RWPE2 (cell line): ENCODE measurements around the gene NEU1.

Experiments
- ATAC-seq: fragments of 200-7000 bp; cut with Tn5 transposase; 3 replicates; pipeline ENCODE4 v1.9.1; 2021; ENCODE audit warnings: low read depth
- DNase-seq: peaks from one replicate; pipeline ENCODE4 v3.0.0-alpha.2; 2020; ENCODE audit warnings: low spot score
- H3K27ac ChIP-seq: fragments of 450-650 bp; 2 replicates; pipeline ENCODE4 v1.5.1; 2017; ENCODE audit warnings: mild to moderate bottlenecking; ENCODE audit not compliant: poor library complexity, severe bottlenecking
- H3K27me3 ChIP-seq: fragments of 250-450 bp; sonication (Bioruptor Pico); 2 replicates; pipeline ENCODE4 v1.5.1; 2021; ENCODE audit warnings: mild to moderate bottlenecking, moderate library complexity; ENCODE audit not compliant: insufficient read depth, poor library complexity, severe bottlenecking
- H3K36me3 ChIP-seq: fragments of 250-450 bp; sonication (Bioruptor Pico); 2 replicates; pipeline ENCODE4 v1.5.1; 2020; ENCODE audit warnings: low read depth, mild to moderate bottlenecking, moderate library complexity
- H3K4me1 ChIP-seq: fragments of 250-450 bp; sonication (Bioruptor Pico); 2 replicates; pipeline ENCODE4 v1.5.1; 2021; ENCODE audit warnings: mild to moderate bottlenecking, moderate library complexity; ENCODE audit not compliant: insufficient read depth, poor library complexity, severe bottlenecking
- H3K4me3 ChIP-seq: fragments of 250-450 bp; sonication (Bioruptor Pico); 2 replicates; pipeline ENCODE4 v1.5.1; 2021; ENCODE audit warnings: mild to moderate bottlenecking, moderate library complexity; ENCODE audit not compliant: severe bottlenecking
- H3K9me3 ChIP-seq: fragments of 250-450 bp; sonication (Bioruptor Pico); 2 replicates; pipeline ENCODE4 v1.5.1; 2021; ENCODE audit warnings: mild to moderate bottlenecking, moderate library complexity; ENCODE audit not compliant: severe bottlenecking
- TF ChIP-seq, protein P1 (sequence below): fragments of 450-650 bp; IDR thresholded peaks from one replicate; pipeline ENCODE4 v1.5.1; 2017; ENCODE audit warnings: mild to moderate bottlenecking, moderate library complexity; ENCODE audit not compliant: poor library complexity, severe bottlenecking

NEU1 gene

DNA sequence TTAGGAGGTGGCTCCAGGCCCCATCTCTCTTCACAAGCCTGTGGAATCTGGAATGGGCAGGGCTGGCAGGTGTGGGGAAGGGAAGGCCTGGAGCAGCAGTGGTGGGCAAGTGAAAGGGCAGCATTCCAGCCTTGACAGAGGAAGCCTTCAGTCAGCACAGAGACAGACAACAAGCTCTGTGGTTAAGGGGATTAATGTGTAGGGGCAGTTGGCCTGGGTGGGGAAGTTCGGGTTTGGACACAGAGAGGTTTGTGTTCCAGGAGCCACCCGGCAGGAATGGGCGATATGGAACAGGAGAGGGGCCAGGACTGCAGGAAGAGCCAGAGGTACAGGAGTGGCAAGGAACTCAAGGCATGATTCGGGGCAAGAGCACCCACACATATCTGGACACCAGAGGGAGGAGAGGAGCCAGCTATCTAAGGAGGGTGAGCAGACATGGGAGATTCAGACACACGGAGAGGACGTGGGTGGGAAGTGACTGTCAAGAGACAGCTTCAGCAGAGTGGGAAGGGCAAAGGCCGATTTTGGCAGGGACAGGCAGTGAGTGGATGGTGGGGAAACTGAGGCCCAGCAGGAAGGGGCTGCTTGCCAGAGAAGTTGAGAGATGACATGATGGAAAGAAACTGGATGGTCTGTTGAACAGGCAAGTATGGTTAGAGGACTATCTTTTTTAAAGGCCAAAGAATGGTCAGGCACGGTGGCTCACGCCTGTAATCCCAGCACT lies 18.7 kb upstream of the NEU1 start:
- H3K27ac ChIP-seq = no peak overlapping the region
- TF ChIP-seq, protein P1, sequence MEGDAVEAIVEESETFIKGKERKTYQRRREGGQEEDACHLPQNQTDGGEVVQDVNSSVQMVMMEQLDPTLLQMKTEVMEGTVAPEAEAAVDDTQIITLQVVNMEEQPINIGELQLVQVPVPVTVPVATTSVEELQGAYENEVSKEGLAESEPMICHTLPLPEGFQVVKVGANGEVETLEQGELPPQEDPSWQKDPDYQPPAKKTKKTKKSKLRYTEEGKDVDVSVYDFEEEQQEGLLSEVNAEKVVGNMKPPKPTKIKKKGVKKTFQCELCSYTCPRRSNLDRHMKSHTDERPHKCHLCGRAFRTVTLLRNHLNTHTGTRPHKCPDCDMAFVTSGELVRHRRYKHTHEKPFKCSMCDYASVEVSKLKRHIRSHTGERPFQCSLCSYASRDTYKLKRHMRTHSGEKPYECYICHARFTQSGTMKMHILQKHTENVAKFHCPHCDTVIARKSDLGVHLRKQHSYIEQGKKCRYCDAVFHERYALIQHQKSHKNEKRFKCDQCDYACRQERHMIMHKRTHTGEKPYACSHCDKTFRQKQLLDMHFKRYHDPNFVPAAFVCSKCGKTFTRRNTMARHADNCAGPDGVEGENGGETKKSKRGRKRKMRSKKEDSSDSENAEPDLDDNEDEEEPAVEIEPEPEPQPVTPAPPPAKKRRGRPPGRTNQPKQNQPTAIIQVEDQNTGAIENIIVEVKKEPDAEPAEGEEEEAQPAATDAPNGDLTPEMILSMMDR = no peak
- H3K4me1 ChIP-seq = no peaks in the 10 kb centered on the region
- no peaks in the 10 kb centered on the region for H3K27me3 ChIP-seq
- H3K36me3 ChIP-seq = peaks cover 52% of the 10 kb centered on the region
- no peaks in the 10 kb centered on the region for H3K9me3 ChIP-seq
- DNase-seq (no peak), ATAC-seq (no peak)
- no peak overlapping the region for H3K4me3 ChIP-seq

DNA sequence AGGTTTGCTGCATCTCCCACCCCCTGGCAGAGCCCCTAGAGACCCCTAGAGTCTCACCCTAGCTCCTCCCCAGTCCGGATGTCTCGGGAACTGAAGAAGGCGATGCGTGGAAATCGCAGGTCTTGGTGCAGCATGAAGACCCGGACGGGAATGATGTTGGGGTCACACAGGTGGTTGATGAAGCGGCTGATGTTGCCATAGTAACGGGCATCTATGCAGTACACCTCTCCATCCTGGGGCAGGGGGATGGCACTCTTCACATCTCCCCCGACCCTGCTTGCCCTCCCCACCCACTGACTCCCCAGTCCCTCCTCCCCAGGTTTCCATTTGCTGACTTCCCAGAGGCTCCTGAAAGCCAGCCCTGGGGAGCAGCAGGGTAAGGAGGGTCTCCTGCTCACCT lies 18.0 kb upstream of the NEU1 start:
- peaks cover 45% of the 10 kb centered on the region for H3K36me3 ChIP-seq
- H3K9me3 ChIP-seq = no peaks in the 10 kb centered on the region
- no peak for DNase-seq
- no peak for ATAC-seq
- H3K4me1 ChIP-seq = no peaks in the 10 kb centered on the region
- TF ChIP-seq, protein P1 = no peak
- no peaks in the 10 kb centered on the region for H3K27me3 ChIP-seq
- no peak overlapping the region for H3K4me3 ChIP-seq
- H3K27ac ChIP-seq = no peak overlapping the region

DNA sequence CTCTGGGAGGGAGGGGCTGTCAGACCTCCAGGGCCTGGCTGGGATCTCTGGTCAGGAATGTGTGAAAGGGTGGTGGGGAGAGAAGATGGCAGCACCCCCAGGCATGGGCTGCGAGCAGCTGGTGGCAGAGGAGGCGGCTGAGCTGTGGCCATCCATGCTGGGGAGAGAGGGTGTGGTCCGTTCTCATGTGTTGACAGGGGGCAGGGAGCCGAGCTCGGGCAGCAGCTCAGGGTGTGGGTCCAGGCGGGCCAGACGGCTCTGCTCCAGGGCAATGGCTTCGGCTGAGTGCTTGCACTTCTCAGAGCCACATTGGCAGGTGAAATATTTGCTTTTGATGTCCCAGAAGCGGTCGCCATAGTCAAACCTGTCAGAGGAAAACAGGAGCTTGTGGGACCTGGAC lies 17.3 kb upstream of the NEU1 start:
- DNase-seq (no peak), ATAC-seq (no peak)
- H3K36me3 ChIP-seq = peaks cover 41% of the 10 kb centered on the region
- no peaks in the 10 kb centered on the region for H3K9me3 ChIP-seq
- H3K4me1 ChIP-seq = no peaks in the 10 kb centered on the region
- no peaks in the 10 kb centered on the region for H3K27me3 ChIP-seq
- no peak overlapping the region for H3K4me3 ChIP-seq
- TF ChIP-seq, protein P1 = no peak
- no peak overlapping the region for H3K27ac ChIP-seq

DNA sequence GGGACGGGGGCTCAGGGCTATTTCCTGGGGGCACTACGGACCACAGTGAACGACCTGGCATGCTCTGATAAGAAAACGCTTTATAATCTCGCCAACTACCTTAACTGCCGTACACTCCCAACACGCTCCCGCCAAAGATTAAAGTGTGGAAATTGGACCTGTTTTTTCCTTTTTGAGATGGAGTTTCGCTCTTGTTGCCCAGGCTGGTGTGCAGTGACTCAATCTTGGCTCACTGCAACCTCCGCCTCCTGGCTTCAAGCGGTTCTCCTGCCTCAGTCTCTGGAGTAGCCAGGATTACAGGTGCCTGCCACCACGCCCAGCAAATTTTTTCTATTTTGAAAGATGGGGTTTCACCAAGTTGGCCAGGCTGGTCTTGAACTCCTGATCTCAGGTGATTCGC lies 16.5 kb upstream of the NEU1 start:
- DNase-seq (no peak), ATAC-seq (no peak)
- Histone ChIP-seq H3K27me3 (no peaks in the 10 kb centered on the region), H3K9me3 (no peaks in the 10 kb centered on the region), H3K4me3 (no peak overlapping the region), H3K36me3 (peaks cover 34% of the 10 kb centered on the region), H3K27ac (no peak overlapping the region), H3K4me1 (no peaks in the 10 kb centered on the region)
- TF ChIP-seq, protein P1 = no peak

DNA sequence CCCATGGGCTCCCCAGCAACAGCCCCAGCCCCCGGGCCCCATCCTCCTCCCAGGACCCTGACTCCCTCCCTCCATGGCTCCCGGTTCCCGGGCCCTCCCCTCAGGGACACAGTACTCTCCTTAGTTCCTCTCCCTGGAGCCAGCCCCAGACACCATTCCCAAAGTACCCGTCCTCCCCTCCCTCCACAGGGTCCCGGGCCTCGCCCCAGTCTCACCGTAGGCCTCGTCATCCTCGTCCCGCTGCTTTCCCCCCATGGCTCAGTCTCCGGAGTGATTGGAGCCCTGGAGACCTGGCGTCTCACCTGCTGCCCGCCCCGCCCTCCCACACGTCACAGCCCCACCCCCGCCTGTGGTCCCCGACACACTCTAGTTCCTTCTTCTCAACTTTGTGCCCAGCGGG lies 16.1 kb upstream of the NEU1 start, which contains the start of gene SLC44A4:
Gene SLC44A4 (minus strand): TSS at position 272 of the 400 bp plus-strand sequence. CDS start 17 bp downstream, at position 255.
- H3K4me3 ChIP-seq = no peak within 1 kb of the TSS
- H3K9me3 ChIP-seq = no peaks in the 10 kb centered on the region
- H3K4me1 ChIP-seq = no peaks in the 10 kb centered on the region
- ATAC-seq (peak; percentile 20; the same call in 2 of the 3 replicates), DNase-seq (peak; percentile 56)
- TF ChIP-seq, protein P1 = no peak
- H3K36me3 ChIP-seq = peaks cover 34% of the 10 kb centered on the region
- H3K27me3 ChIP-seq = no peaks in the 10 kb centered on the region
- no peak within 1 kb of the TSS for H3K27ac ChIP-seq
